T-helper 2 cell treated with Interferon-gamma antibody and Interleukin-4, amounts not matched to agents 5 μg/mL and 100 μg/mL, for 36 hours (primary cell): ENCODE data around the gene NTNG2.

Source experiments
- DNase-seq: peaks from one replicate; pipeline ENCODE4 v3.0.0; 2021; ENCODE audit warnings: low spot score
- H3K27ac Mint-ChIP-seq: one replicate; pipeline ENCODE4 v1.8.0; 2021; ENCODE audit warnings: mild to moderate bottlenecking, mixed read lengths
- H3K27me3 Mint-ChIP-seq: one replicate; pipeline ENCODE4 v1.8.0; 2021; ENCODE audit warnings: low read depth, mixed read lengths
- H3K36me3 Mint-ChIP-seq: one replicate; pipeline ENCODE4 v1.8.0; 2021; ENCODE audit warnings: low read depth, mixed read lengths
- H3K4me1 Mint-ChIP-seq: one replicate; pipeline ENCODE4 v1.8.0; 2021; ENCODE audit warnings: low read depth, mixed read lengths
- H3K4me3 Mint-ChIP-seq: one replicate; pipeline ENCODE4 v1.8.0; 2022; ENCODE audit warnings: mild to moderate bottlenecking, moderate library complexity, mixed read lengths
- H3K9me3 Mint-ChIP-seq: one replicate; pipeline ENCODE4 v1.8.0; 2021; ENCODE audit warnings: mixed read lengths

NTNG2 gene

DNA sequence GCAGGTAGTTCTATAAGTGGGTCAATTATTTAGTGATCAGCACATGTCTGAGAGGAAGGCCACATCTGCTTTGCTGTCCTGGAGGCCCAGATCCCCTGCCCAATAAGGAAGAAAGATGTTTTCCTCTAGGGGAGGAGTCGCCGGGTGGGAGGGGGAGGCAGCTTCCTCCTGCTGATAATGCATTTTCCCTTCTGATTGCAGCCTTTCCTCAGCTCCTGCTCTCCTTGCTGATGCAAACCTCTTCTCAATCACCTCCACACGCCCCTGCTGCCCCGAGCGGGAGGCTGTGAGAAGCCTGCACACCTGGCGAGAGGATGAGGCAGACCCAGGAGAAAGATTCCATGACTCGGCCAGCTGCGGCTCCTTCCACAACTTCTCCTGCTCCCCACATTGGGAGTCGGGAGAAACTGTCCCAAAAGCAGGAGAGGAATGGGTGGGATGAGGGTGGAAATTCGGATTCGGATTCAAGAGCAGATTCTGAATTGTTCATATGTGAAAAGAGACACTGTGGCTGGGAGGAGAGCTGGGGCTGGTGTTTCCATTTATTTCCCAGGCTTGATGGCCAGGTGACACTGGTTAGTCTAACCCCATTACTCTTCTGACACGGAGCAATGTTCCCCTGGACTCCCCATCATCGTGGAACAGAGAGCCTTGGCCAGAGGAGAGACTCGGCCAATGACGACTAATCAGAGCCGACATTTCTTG is 6.8 kb upstream of the NTNG2 start:
- Mint-ChIP-seq H3K36me3 (no peaks in the 10 kb centered on the region), H3K9me3 (no peaks in the 10 kb centered on the region), H3K27me3 (peaks cover 42% of the 10 kb centered on the region), H3K4me3 (no peak overlapping the region), H3K4me1 (no peaks in the 10 kb centered on the region), H3K27ac (no peak overlapping the region)
- no peak for DNase-seq

- Mint-ChIP-seq H3K4me3 (no peak overlapping the region), H3K4me1 (peaks cover 2% of the 10 kb centered on the region), H3K36me3 (no peaks in the 10 kb centered on the region), H3K9me3 (no peaks in the 10 kb centered on the region), H3K27me3 (peaks cover 45% of the 10 kb centered on the region), H3K27ac (no peak overlapping the region)
- DNase-seq = no peak
These were observed 6.3 kb upstream of the NTNG2 start for GRCh38 chr9:132155568-132155895.

- DNase-seq = no peak
- Mint-ChIP-seq H3K9me3 (no peaks in the 10 kb centered on the region), H3K4me3 (no peak overlapping the region), H3K27ac (no peak overlapping the region), H3K27me3 (peaks cover 47% of the 10 kb centered on the region), H3K4me1 (peaks cover 6% of the 10 kb centered on the region), H3K36me3 (no peaks in the 10 kb centered on the region)
These were observed 5.6 kb upstream of the NTNG2 start for GRCh38 chr9:132156262-132156661.

- no peak overlapping the region for H3K4me3 Mint-ChIP-seq
- peaks cover 9% of the 10 kb centered on the region for H3K4me1 Mint-ChIP-seq
- no peak for DNase-seq
- H3K27me3 Mint-ChIP-seq = peaks cover 48% of the 10 kb centered on the region
- H3K9me3 Mint-ChIP-seq = no peaks in the 10 kb centered on the region
- H3K36me3 Mint-ChIP-seq = no peaks in the 10 kb centered on the region
- H3K27ac Mint-ChIP-seq = no peak overlapping the region
These were observed 4.3 kb upstream of the NTNG2 start for GRCh38 chr9:132157347-132158116.

DNA sequence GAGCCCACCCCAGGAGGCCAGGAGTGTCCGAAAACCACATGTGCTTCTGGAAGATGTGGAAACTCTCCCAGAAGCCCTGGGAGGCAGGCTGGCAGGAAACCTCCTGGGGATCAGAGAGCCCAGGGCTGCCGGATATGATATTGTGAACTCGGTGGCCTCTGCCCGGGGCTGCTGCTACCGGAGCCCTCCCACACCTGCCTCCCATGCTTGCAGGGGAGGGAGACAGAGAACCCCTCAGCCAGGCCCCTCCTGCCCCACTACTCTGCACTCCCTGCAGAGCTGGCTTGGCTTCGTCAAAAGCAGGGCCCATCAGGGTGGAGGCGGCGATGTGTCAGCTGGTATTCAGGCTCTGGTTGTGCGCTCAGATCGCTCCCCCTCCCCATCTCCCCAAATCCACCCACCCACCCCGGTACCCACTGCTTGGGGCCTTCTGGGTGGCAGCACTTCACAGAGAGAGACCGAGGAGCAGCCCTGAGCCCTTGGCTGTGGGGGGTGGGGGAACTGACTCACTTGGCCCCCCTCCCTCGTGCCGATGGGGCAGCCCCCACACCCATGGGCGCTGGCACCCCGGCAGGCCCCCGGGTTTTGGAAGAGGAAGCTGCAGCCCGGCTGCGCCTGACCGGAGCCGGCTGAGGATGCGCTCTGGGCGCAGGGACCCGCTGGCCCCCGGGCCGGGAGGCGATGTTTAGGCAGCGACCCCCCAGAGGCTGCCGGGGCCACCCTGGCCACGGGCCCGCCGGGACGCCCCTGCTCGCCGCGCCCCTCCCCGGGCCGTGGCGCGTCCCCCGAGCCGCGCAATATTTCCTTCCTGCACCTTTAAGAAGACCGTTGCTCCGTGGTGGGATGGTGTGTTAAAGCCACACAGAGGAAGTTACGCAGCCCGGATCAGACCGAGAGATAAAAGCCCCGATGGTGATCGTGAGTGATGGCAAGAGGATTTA is 786 bp upstream of the NTNG2 start:
- DNase-seq = peak; percentile 66
- Mint-ChIP-seq H3K4me3 (peak overlapping the region; percentile 90), H3K27ac (peak overlapping the region; percentile 89), H3K9me3 (no peaks in the 10 kb centered on the region), H3K4me1 (peaks cover 15% of the 10 kb centered on the region), H3K27me3 (peaks cover 59% of the 10 kb centered on the region), H3K36me3 (peaks cover 2% of the 10 kb centered on the region)

- Mint-ChIP-seq H3K4me3 (peak overlapping the region; percentile 87), H3K36me3 (peaks cover 2% of the 10 kb centered on the region), H3K27ac (no peak overlapping the region), H3K4me1 (peaks cover 17% of the 10 kb centered on the region), H3K9me3 (no peaks in the 10 kb centered on the region), H3K27me3 (peaks cover 59% of the 10 kb centered on the region)
- no peak for DNase-seq
These were observed 1.1 kb downstream of the NTNG2 start for GRCh38 chr9:132162764-132163456.

DNA sequence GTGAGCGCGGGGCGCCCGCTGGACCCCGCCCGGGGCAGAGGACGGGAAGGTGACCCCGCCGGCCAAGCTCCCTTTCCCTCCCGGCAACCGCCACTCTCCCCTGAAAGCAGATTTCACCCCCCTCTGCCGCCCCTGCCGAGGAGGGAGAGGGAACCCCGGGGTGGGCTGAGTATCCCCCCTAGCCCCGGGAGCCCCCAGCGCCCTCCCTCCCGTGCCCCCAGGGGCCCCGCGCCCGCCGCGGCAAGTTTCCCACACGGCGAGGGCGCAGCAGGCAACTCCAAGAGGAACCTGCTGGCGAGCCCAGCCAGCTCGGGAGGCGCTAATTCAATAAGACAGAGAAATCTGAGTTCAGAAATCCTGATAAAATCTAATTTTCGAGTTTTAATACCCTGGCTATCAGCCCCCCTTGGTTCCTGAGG is 1.6 kb downstream of the NTNG2 start:
- H3K4me1 Mint-ChIP-seq = peaks cover 17% of the 10 kb centered on the region
- peak overlapping the region; percentile 68 for H3K4me3 Mint-ChIP-seq
- no peak for DNase-seq
- H3K36me3 Mint-ChIP-seq = peaks cover 2% of the 10 kb centered on the region
- H3K27ac Mint-ChIP-seq = no peak overlapping the region
- H3K27me3 Mint-ChIP-seq = peaks cover 54% of the 10 kb centered on the region
- H3K9me3 Mint-ChIP-seq = no peaks in the 10 kb centered on the region

- DNase-seq = no peak
- H3K4me1 Mint-ChIP-seq = peaks cover 17% of the 10 kb centered on the region
- H3K36me3 Mint-ChIP-seq = peaks cover 2% of the 10 kb centered on the region
- H3K27me3 Mint-ChIP-seq = peaks cover 51% of the 10 kb centered on the region
- H3K27ac Mint-ChIP-seq = peak overlapping the region; percentile 41
- H3K4me3 Mint-ChIP-seq = peak overlapping the region; percentile 68
- H3K9me3 Mint-ChIP-seq = no peaks in the 10 kb centered on the region
These were observed 2.2 kb downstream of the NTNG2 start for GRCh38 chr9:132163876-132164603.

DNA sequence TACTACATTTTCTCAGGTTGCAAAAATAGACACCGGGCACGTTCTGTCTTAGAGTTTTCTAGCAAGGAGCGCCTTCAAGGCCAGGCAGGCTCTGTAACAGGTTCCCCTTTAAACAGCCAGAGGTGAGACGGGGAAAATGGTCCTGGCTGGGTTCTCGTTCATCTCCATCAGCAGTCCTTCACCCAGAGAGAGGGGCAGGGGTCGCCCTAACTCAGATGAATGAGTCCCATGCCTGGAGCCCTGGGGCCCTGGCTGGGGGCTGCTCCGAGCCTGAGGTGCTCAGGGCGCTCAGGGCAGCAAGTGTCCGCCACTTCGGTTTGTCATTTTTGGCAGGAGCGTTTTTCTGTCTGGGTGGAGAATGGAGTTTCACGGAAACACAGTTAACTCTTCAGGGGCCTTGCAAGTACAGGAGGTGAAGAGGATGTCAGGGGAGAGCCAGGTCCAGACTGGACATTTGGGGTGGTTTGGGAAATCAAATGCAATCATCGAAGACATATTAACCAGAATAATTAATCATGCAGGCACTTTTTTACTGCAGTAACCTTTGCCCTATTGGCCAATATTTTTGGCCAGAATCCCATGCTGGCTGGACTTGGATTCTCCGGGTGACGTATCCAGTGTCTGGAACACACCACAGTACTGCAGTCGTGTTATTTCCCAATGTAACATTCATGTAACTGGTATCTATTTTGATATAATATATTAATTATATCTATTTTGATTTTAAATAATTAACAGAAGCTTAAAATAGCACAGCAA is 2.9 kb downstream of the NTNG2 start:
- H3K36me3 Mint-ChIP-seq = peaks cover 2% of the 10 kb centered on the region
- peaks cover 17% of the 10 kb centered on the region for H3K4me1 Mint-ChIP-seq
- DNase-seq = no peak
- H3K27ac Mint-ChIP-seq = no peak overlapping the region
- H3K4me3 Mint-ChIP-seq = no peak overlapping the region
- no peaks in the 10 kb centered on the region for H3K9me3 Mint-ChIP-seq
- H3K27me3 Mint-ChIP-seq = peaks cover 44% of the 10 kb centered on the region

GRCh38 chr9:132166599-132166998 is 4.7 kb downstream of the NTNG2 start:
- peaks cover 11% of the 10 kb centered on the region for H3K4me1 Mint-ChIP-seq

DNA sequence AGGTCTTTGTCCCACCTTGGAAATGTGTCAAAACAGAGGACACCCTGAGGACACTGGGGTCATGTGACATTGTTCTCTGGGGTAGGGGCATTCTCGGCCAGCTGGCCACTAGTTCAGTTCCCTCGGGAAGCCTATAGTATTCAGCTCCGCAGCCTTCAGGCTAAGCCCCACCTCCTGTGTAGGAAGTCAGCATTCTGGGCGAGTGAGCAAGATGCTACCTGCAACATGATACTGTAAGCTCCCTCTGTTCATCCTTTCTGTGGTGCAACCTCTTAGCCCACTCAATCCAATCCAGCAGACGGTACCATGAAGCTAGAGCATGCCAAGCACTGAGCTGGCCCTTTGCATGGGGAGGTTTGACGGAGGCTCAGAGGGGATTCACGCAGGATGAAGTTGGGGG is 5.3 kb downstream of the NTNG2 start:
- no peak for DNase-seq
- H3K9me3 Mint-ChIP-seq = no peaks in the 10 kb centered on the region
- H3K27ac Mint-ChIP-seq = no peak overlapping the region
- H3K27me3 Mint-ChIP-seq = peaks cover 36% of the 10 kb centered on the region
- H3K4me3 Mint-ChIP-seq = no peak overlapping the region
- H3K36me3 Mint-ChIP-seq = peaks cover 2% of the 10 kb centered on the region
- H3K4me1 Mint-ChIP-seq = peaks cover 10% of the 10 kb centered on the region

More at GRCh38 chr9:132166599-132166998, 4.7 kb downstream of the NTNG2 start:
- Mint-ChIP-seq H3K36me3 (peaks cover 2% of the 10 kb centered on the region), H3K4me3 (no peak overlapping the region), H3K27ac (no peak overlapping the region), H3K27me3 (peaks cover 36% of the 10 kb centered on the region), H3K9me3 (no peaks in the 10 kb centered on the region)
- no peak for DNase-seq

- Mint-ChIP-seq H3K36me3 (peaks cover 2% of the 10 kb centered on the region), H3K27me3 (peaks cover 31% of the 10 kb centered on the region), H3K4me3 (no peak overlapping the region), H3K4me1 (peaks cover 8% of the 10 kb centered on the region), H3K27ac (no peak overlapping the region), H3K9me3 (no peaks in the 10 kb centered on the region)
- DNase-seq = no peak
These were observed 6.5 kb downstream of the NTNG2 start for GRCh38 chr9:132168347-132168746.
